ENCODE measurements around the gene CLDN6.

DNA sequence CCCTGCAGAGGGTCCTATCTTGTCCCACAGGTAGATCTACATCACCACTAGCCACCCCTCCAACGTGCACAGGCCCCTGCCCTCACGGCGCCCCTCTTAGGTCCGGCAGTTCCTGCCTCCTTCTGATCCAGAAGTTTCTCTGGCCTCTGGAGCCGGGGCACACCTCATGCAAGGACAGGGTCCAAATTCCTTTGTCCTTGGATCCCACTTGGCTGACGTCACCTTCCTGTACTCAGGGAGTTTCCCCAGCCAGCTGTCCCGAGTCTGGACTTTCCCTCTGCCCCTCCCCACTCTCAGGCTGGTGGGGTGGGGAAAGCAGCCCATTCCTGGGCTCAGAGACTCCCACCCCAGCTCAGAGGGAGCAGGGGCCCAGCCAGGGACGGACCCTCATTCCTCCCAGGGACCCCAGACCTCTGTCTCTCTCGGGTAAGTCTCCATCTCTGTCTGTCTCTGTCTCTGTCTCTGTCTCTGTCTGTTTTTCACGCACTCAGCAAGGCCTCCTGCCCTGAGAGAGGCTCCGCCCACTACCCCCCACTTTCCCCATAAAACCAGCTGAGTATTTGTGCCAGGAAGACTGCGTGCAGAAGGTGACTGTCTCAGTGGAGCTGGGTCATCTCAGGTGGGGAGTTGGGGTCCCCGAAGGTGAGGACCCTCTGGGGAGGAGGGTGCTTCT is 47.2 kb upstream of the CLDN6 start, which contains the start of gene IL32:
- TF ChIP-seq, protein P1, sequence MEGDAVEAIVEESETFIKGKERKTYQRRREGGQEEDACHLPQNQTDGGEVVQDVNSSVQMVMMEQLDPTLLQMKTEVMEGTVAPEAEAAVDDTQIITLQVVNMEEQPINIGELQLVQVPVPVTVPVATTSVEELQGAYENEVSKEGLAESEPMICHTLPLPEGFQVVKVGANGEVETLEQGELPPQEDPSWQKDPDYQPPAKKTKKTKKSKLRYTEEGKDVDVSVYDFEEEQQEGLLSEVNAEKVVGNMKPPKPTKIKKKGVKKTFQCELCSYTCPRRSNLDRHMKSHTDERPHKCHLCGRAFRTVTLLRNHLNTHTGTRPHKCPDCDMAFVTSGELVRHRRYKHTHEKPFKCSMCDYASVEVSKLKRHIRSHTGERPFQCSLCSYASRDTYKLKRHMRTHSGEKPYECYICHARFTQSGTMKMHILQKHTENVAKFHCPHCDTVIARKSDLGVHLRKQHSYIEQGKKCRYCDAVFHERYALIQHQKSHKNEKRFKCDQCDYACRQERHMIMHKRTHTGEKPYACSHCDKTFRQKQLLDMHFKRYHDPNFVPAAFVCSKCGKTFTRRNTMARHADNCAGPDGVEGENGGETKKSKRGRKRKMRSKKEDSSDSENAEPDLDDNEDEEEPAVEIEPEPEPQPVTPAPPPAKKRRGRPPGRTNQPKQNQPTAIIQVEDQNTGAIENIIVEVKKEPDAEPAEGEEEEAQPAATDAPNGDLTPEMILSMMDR (IDR thresholded peaks at IDR 0.05): no peak
- TF ChIP-seq ZFX (IDR thresholded peaks at IDR 0.05; ENCODE audit: borderline replicate concordance): no peak

All from 22Rv1 (cell line).